Neutrophil (primary cell): ENCODE results near the gene SMPDL3B.
A peak's percentile ranks its signal among the peaks of the same experiment; 100 is the strongest.

Experiments used
- H3K27ac ChIP-seq: fragments of 200-600 bp; sonication (generic); 2 replicates; pipeline ENCODE4 v1.5.1; 2016; ENCODE audit warnings: mild to moderate bottlenecking, moderate library complexity
- H3K27me3 ChIP-seq: fragments of 200-600 bp; sonication (generic); 2 replicates; pipeline ENCODE4 v1.6.0; 2016; ENCODE audit warnings: mild to moderate bottlenecking
- H3K36me3 ChIP-seq: fragments of 200-600 bp; sonication (generic); 2 replicates; pipeline ENCODE4 v1.5.1; 2017
- H3K4me1 ChIP-seq, 2 experiments: fragments of 200-600 bp in 1 of 2; sonication (generic) in 1 of 2; 1 replicate in 1 of 2; 2 replicates in 1 of 2; pipeline versions ENCODE4 v1.5.1 to v1.6.1; 2013 to 2016; ENCODE audit warnings: low read depth in 1 of 2, low read length in 1 of 2, mild to moderate bottlenecking in 1 of 2, moderate library complexity in 1 of 2; ENCODE audit not compliant: control insufficient read depth in 1 of 2, insufficient read depth in 1 of 2
- H3K4me3 ChIP-seq, 2 experiments: fragments of 200-600 bp in 1 of 2; sonication (generic) in 1 of 2; 1 replicate in 1 of 2; 2 replicates in 1 of 2; pipeline ENCODE4 v1.5.1; 2013 to 2016; ENCODE audit warnings: low read depth in 1 of 2, low read length in 1 of 2, mild to moderate bottlenecking in 1 of 2, moderate library complexity in 1 of 2
- H3K9me3 ChIP-seq: fragments of 200-600 bp; sonication (generic); 2 replicates; pipeline ENCODE4 v1.5.1; 2016
- CTCF ChIP-seq: fragments of 200-600 bp; sonication (generic); IDR thresholded peaks from 2 replicates; pipeline ENCODE4 v1.5.1; 2016; ENCODE audit warnings: antibody characterized with exemption

Gene SMPDL3B

DNA sequence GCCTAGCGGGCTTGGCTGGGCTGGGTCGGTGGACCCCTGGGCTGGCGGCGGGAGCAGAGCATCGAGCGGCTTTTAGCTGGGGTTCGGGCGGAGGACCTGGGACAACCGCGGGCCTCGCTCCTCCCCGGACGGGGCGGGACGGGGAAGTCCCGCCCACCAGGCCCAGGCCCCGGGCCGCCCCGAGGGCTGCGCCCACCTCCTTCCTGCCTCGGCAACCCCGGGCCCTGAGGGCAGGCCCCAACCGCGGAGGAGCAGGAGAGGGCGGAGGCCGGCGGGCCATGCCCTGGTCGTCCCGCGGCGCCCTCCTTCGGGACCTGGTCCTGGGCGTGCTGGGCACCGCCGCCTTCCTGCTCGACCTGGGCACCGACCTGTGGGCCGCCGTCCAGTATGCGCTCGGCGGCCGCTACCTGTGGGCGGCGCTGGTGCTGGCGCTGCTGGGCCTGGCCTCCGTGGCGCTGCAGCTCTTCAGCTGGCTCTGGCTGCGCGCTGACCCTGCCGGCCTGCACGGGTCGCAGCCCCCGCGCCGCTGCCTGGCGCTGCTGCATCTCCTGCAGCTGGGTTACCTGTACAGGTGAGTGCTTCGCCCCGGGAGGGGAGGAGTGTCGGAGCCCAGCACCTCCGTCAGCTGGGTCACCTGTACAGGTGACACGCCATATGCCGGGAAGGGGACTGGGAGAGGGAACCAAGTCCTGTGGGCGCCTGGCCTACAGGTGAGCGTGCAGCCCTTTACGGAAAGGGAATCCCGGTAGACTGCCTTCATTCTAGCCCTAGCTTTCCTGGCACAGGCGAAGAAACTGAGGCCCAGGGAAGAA, 25.2 kb downstream of the SMPDL3B start, which contains the start of gene XKR8:
TSS of gene XKR8 (plus strand) at position 182 of the 812 bp plus-strand sequence. CDS start at position 279, 97 bp downstream.
- Histone ChIP-seq H3K27ac (peak within 1 kb of the TSS; percentile 96), H3K4me3 (peak within 1 kb of the TSS; percentile 95 to 99), H3K27me3 (no peaks in the 10 kb centered on the region), H3K9me3 (no peaks in the 10 kb centered on the region), H3K4me1 (peaks cover 54 to 56% of the 10 kb centered on the region in 2 experiments), H3K36me3 (peaks cover 24% of the 10 kb centered on the region)
- peak; percentile 92 for TF ChIP-seq CTCF

DNA sequence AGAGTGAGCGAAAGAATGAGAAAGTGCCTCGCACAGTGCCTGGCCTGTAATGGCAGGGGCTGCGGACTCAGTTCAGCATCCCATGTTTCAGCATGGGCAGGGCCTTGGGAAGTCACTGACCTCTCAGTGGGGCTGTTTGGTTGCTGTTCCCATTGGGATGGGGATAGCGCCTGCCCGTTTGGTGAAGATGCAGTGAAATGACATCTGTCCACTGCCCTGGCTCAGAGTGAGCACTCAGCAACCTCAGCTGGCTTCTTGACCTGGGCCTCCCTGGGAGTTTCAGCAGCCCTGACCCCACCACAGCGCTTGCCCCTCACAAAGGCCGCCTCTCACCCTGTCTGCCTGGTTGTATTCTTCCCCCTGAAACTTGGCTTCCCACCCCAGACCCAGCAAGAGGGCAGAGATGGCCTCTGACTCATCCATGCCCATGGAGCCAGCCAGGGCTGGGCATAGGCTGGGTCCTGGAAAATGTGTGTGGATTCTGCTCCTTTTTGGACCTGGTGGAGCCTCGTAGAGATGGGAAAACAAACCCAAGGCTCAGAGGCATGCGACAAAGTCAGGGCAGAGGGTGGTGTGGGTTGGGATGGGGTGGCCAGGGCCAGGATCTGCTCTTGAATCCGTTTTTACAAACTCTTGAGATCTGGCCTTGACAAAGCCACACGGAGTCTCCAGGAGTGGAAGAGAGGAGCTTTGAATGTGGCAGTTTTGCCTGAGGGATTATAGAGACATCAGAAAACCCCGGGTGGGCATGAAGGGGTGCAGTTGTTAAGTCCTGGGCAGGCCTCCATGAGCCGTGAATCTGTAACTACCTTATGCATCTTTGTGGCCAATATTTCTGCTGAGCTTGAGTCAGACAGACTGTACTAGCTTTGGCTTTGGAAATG, 26.2 kb downstream of the SMPDL3B start:
- H3K36me3 ChIP-seq, result peaks cover 34% of the 10 kb centered on the region
- no peaks in the 10 kb centered on the region for H3K27me3 ChIP-seq
- no peak for TF ChIP-seq CTCF
- peaks cover 46% of the 10 kb centered on the region in 2 experiments for H3K4me1 ChIP-seq
- H3K27ac ChIP-seq, result peak overlapping the region; percentile 96
- peak overlapping the region; percentile 95 to 99 for H3K4me3 ChIP-seq
- H3K9me3 ChIP-seq, result no peaks in the 10 kb centered on the region

DNA sequence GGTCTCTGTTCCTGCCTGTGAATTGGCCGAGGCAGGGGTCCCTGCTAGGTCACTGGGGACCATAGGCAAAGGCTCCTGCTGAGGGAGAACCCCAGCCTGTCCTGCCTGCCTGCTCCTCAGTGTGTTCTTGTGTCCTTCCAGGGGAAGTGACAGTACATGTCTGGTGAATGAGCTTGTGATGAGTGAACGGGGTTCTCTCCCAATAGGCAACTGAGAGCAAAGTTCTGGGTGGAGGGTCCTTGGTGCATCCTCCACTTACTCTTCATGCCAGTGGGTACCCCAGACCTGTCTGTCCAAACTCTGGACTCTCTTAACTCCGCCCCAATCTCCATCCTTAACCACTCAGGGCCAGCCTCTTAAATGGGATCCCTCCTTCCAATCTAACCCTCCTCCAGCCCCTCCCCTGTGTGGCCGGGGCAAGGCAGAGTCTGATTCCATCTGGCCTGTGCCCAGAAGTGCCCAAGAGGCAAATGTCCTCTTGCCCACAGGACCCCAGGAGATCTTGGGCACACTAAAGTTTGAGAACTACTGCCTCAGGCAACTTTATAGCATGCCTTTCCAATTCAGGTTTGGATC, 26.9 kb downstream of the SMPDL3B start:
- H3K4me1 ChIP-seq, result peaks cover 46% of the 10 kb centered on the region in 2 experiments
- TF ChIP-seq CTCF, result no peak
- H3K4me3 ChIP-seq, result peak overlapping the region; percentile 95 to 99
- peak overlapping the region; percentile 96 for H3K27ac ChIP-seq
- H3K9me3 ChIP-seq, result no peaks in the 10 kb centered on the region
- H3K27me3 ChIP-seq, result no peaks in the 10 kb centered on the region
- H3K36me3 ChIP-seq, result peaks cover 42% of the 10 kb centered on the region

DNA sequence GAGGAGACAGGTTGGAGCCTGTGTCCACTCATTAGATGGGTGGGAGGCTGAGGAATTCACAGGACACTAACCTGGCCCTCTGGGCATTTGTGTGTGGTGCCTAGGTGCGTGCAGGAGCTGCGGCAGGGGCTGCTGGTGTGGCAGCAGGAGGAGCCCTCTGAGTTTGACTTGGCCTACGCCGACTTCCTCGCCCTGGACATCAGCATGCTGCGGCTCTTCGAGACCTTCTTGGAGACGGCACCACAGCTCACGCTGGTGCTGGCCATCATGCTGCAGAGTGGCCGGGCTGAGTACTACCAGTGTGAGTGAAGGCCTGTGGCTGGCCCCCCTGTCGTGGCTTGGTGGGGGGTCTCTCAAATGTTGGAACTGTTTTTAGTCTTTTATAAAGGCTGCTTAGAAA, 28.6 kb downstream of the SMPDL3B start:
- TF ChIP-seq CTCF, result no peak
- no peaks in the 10 kb centered on the region for H3K27me3 ChIP-seq
- H3K9me3 ChIP-seq, result no peaks in the 10 kb centered on the region
- no peak overlapping the region for H3K4me3 ChIP-seq
- H3K27ac ChIP-seq, result peak overlapping the region; percentile 25
- H3K36me3 ChIP-seq, result peaks cover 58% of the 10 kb centered on the region
- H3K4me1 ChIP-seq, result peaks cover 41 to 44% of the 10 kb centered on the region in 2 experiments

DNA sequence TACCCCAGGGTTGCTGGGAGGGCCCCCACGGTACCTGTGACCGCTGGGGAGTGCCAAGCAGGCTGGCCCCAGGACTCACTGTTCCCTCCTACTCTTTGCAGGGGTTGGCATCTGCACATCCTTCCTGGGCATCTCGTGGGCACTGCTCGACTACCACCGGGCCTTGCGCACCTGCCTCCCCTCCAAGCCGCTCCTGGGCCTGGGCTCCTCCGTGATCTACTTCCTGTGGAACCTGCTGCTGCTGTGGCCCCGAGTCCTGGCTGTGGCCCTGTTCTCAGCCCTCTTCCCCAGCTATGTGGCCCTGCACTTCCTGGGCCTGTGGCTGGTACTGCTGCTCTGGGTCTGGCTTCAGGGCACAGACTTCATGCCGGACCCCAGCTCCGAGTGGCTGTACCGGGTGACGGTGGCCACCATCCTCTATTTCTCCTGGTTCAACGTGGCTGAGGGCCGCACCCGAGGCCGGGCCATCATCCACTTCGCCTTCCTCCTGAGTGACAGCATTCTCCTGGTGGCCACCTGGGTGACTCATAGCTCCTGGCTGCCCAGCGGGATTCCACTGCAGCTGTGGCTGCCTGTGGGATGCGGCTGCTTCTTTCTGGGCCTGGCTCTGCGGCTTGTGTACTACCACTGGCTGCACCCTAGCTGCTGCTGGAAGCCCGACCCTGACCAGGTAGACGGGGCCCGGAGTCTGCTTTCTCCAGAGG, 31.8 kb downstream of the SMPDL3B start:
- no peaks in the 10 kb centered on the region for H3K27me3 ChIP-seq
- H3K36me3 ChIP-seq, result peaks cover 72% of the 10 kb centered on the region
- TF ChIP-seq CTCF, result no peak
- H3K9me3 ChIP-seq, result no peaks in the 10 kb centered on the region
- H3K4me3 ChIP-seq, result no peak overlapping the region
- peaks cover 14% of the 10 kb centered on the region in 2 experiments for H3K4me1 ChIP-seq
- H3K27ac ChIP-seq, result no peak overlapping the region
